OCI-LY7 (cell line): Measurements from ENCODE around the gene ZNF564. TPM values are rescaled to one million over a fixed set of nuclear protein-coding genes. Genes with fewer than 3 reads are reported as not detected.

Source experiments
- BruUV-seq: library from RNA; stranded (reverse); fragments of 400-500 nt; replicated peaks from 2 replicates; lab custom pipeline; 2021; lab: Mats Ljungman, UMichigan
- CTCF ChIA-PET: fragments of 300-600 bp; sonication (Branson Sonifier 250); formaldehyde crosslinking; loops from one replicate; lab custom pipeline; 2022; ENCODE audit warnings: antibody characterized with exemption; ENCODE audit not compliant: unreplicated experiment; lab: Charles Lee
- POLR2A ChIA-PET: fragments of 300-600 bp; sonication (Branson Sonifier 250); formaldehyde crosslinking; loops from one replicate; lab custom pipeline; 2022; ENCODE audit warnings: antibody characterized with exemption; lab: Charles Lee
- DNase-seq: peaks from one replicate; pipeline ENCODE4 v3.0.0-alpha.2; 2015; ENCODE audit warnings: low spot score
- H2AFZ ChIP-seq: fragments of 200-600 bp; sonication (generic), shearing (Covaris generic); 2 replicates; pipeline ENCODE4 v1.6.1; 2014; ENCODE audit warnings: mild to moderate bottlenecking, antibody characterized with exemption, low read length, moderate library complexity
- H3K27ac ChIP-seq: fragments of 200-600 bp; sonication (generic); 2 replicates; pipeline ENCODE4 v1.5.1; 2014; ENCODE audit warnings: mixed run types, low read depth, mild to moderate bottlenecking, moderate library complexity, low read length, inconsistent platforms; ENCODE audit not compliant: poor library complexity, severe bottlenecking
- H3K36me3 ChIP-seq: fragments of 200-600 bp; sonication (generic); 2 replicates; pipeline ENCODE4 v1.6.1; 2014; ENCODE audit warnings: mild to moderate bottlenecking, antibody characterized with exemption, low read length, moderate library complexity, mixed read lengths; ENCODE audit not compliant: insufficient read depth
- H3K4me1 ChIP-seq: fragments of 200-600 bp; sonication (generic); 2 replicates; pipeline ENCODE4 v1.5.1; 2014; ENCODE audit warnings: mild to moderate bottlenecking, low read length; ENCODE audit not compliant: insufficient read depth, poor library complexity, severe bottlenecking
- H3K4me2 ChIP-seq: fragments of 200-600 bp; sonication (generic); 2 replicates; pipeline ENCODE4 v1.6.1; 2014; ENCODE audit warnings: mild to moderate bottlenecking, low read length
- H3K4me3 ChIP-seq: fragments of 200-600 bp; sonication (generic); 2 replicates; pipeline ENCODE4 v1.5.1; 2014; ENCODE audit warnings: mild to moderate bottlenecking, low read depth, low read length; ENCODE audit not compliant: poor library complexity, severe bottlenecking
- H3K79me2 ChIP-seq: fragments of 200-600 bp; sonication (generic); 2 replicates; pipeline ENCODE4 v1.6.1; 2016; ENCODE audit warnings: low read depth, mild to moderate bottlenecking, low read length, moderate library complexity, mixed read lengths; ENCODE audit not compliant: insufficient read depth
- H3K9me2 ChIP-seq: fragments of 200-600 bp; sonication (generic); 2 replicates; pipeline ENCODE4 v1.6.1; 2016; ENCODE audit warnings: mild to moderate bottlenecking, low read length, mixed read lengths; ENCODE audit not compliant: insufficient read depth
- H3K9me3 ChIP-seq: fragments of 200-600 bp; sonication (generic); 2 replicates; pipeline ENCODE4 v1.6.1; 2014; ENCODE audit warnings: mild to moderate bottlenecking, mixed run types, low read length, mixed read lengths
- H4K20me1 ChIP-seq: fragments of 200-600 bp; sonication (generic); 2 replicates; pipeline ENCODE4 v1.6.1; 2014; ENCODE audit warnings: mild to moderate bottlenecking, antibody characterized with exemption, low read length, moderate library complexity, mixed read lengths; ENCODE audit not compliant: insufficient read depth
- EZH2phosphoT487 ChIP-seq: fragments of 200-600 bp; sonication (generic); IDR thresholded peaks from 2 replicates; pipeline ENCODE4 v1.6.1; 2018; ENCODE audit warnings: low read depth, borderline replicate concordance, mild to moderate bottlenecking, mixed run types, antibody characterized with exemption, low read length, moderate library complexity, mixed read lengths
- intact Hi-C: fragments of 100-400 bp; cut with micrococcal nuclease; formaldehyde crosslinking; loops from one replicate; pipeline ENCODE4 v1.10.0; 2022; ENCODE audit not compliant: unreplicated experiment
- total RNA-seq, 2 experiments: library from RNA; depleted of rRNA in 1 of 2; stranded (reverse); fragments of >200 nt in 1 of 2; shearing (Covaris generic) in 1 of 2; gene quantifications; 2 replicates each; pipeline ENCODE4 v1.2.3, GENCODE V29; 2014 to 2022
- TF ChIP-seq, protein P1 (sequence below): fragments of 200-600 bp; sonication (generic); conservative IDR thresholded peaks from 2 replicates; pipeline ENCODE4 v1.5.1; 2014; ENCODE audit warnings: mild to moderate bottlenecking, antibody characterized with exemption, low read length, moderate library complexity, mixed read lengths

The ZNF564 gene
- total RNA-seq, 2 experiments from 2014 or later: 8.0 to 13.1 TPM

DNA sequence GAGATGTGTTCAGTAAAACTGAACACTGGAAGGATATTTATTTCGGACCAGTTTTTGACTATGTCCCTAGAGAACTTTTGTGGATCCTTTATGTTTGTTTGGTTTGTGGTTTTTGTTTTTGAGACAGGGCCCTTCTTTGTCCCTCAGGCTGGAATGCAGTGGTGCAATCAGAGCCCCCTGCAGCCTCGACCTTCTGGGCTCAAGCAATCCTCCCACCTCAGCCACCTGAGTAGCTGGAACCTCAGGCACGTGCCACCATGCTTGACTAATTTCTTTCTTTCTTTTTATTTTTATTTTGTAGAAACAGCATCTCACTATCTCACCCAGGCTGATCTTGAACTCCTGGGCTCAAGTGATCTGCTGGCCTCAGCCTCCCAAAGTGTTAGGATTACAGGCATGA is 65.7 kb downstream of the ZNF564 start:
- H3K4me3 ChIP-seq: peak overlapping the region; percentile 90
- no peak overlapping the region for H3K27ac ChIP-seq
- no TSS peak for BruUV-seq
- no peak for DNase-seq
- no peaks in the 10 kb centered on the region for H3K9me3 ChIP-seq
- H3K9me2 ChIP-seq: no peaks in the 10 kb centered on the region
- H3K4me2 ChIP-seq: peak overlapping the region; percentile 91
- POLR2A ChIA-PET: interaction anchor here (1.8 kb wide), 1 partner anchor 10 kb away, joined by 6 read pairs; no protein-coding TSS in a partner anchor
- no peaks in the 10 kb centered on the region for H3K36me3 ChIP-seq
- peaks cover 18% of the 10 kb centered on the region; the same call in 1 of the 2 replicates for H3K79me2 ChIP-seq
- H3K4me1 ChIP-seq: peaks cover 40% of the 10 kb centered on the region
- CTCF ChIA-PET: no interaction called here
- peak overlapping the region; percentile 92; the same call in 1 of the 2 replicates for H2AFZ ChIP-seq
- TF ChIP-seq EZH2phosphoT487: no peak
- TF ChIP-seq, protein P1, sequence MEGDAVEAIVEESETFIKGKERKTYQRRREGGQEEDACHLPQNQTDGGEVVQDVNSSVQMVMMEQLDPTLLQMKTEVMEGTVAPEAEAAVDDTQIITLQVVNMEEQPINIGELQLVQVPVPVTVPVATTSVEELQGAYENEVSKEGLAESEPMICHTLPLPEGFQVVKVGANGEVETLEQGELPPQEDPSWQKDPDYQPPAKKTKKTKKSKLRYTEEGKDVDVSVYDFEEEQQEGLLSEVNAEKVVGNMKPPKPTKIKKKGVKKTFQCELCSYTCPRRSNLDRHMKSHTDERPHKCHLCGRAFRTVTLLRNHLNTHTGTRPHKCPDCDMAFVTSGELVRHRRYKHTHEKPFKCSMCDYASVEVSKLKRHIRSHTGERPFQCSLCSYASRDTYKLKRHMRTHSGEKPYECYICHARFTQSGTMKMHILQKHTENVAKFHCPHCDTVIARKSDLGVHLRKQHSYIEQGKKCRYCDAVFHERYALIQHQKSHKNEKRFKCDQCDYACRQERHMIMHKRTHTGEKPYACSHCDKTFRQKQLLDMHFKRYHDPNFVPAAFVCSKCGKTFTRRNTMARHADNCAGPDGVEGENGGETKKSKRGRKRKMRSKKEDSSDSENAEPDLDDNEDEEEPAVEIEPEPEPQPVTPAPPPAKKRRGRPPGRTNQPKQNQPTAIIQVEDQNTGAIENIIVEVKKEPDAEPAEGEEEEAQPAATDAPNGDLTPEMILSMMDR: no peak
- intact Hi-C loops: no loop called here
- H4K20me1 ChIP-seq: no peaks in the 10 kb centered on the region

- Histone ChIP-seq H4K20me1 (no peaks in the 10 kb centered on the region), H3K4me1 (peaks cover 40% of the 10 kb centered on the region), H2AFZ (peak overlapping the region; percentile 92), H3K79me2 (peaks cover 18% of the 10 kb centered on the region; the same call in 1 of the 2 replicates), H3K4me2 (peak overlapping the region; percentile 91), H3K27ac (no peak overlapping the region), H3K36me3 (no peaks in the 10 kb centered on the region), H3K9me2 (no peaks in the 10 kb centered on the region), H3K9me3 (no peaks in the 10 kb centered on the region), H3K4me3 (peak overlapping the region; percentile 90)
- no peak for DNase-seq
- no TSS peak for BruUV-seq
- no peak for TF ChIP-seq EZH2phosphoT487
- TF ChIP-seq, protein P1: no peak
- intact Hi-C loops: no loop called here
- CTCF ChIA-PET: no interaction called here
- POLR2A ChIA-PET: interaction anchor here (0.6 to 1.2 kb wide), 2 partner anchors 37 to 89 kb away, joined by 3 read pairs; no protein-coding TSS in a partner anchor
Observed at GRCh38 chr19:12485052-12485416, 66.2 kb downstream of the ZNF564 start.

DNA sequence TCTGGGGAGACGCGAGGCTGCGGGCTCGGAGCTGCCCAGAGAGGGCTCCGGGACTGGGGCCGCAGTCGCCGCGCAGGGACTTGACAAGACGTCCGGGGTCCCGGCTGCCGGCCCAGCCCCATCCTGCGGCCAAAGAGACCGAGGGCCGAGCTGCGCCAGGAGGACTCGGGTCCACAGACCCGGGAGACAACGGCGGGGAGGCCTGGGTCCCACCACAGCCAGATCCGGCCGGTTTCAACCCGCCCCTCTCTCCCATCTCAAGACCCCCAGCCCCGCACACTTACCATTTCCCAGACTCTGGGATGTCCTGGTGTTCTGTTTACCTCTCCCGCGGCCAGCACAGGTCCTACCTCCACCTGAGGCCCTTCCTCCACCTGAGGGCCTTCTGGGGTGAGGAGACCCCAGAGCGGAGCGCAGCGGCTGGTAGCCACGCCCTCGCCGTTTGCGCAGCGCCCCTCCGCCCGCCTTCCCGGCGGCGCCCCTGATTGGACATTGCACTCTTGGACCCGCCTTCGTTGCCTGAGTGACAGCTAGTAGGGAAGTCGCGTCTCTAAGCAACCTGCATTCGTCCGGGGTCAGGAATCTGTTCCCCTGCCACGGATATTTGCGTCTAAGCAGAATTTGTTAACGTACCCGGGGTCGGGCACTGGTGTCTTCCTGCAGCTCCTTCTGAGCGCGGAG is 66.8 kb downstream of the ZNF564 start, which contains the start of gene ZNF709:
Gene ZNF709 (minus strand): TSS at position 446 of the 681 bp plus-strand sequence. CDS start 159 bp downstream, at position 287.
- BruUV-seq: no TSS peak
- no peak for TF ChIP-seq EZH2phosphoT487
- TF ChIP-seq, protein P1: no peak
- peak within 1 kb of the TSS; percentile 90 for H3K4me3 ChIP-seq
- CTCF ChIA-PET: interaction anchor here (0.8 kb wide), 1 partner anchor 11 kb away, joined by 3 read pairs; no protein-coding TSS in a partner anchor
- no peaks in the 10 kb centered on the region for H4K20me1 ChIP-seq
- peaks cover 40% of the 10 kb centered on the region for H3K4me1 ChIP-seq
- DNase-seq: peak; percentile 93
- H3K4me2 ChIP-seq: peak within 1 kb of the TSS; percentile 91
- no peaks in the 10 kb centered on the region for H3K9me2 ChIP-seq
- peak within 1 kb of the TSS; percentile 92 for H2AFZ ChIP-seq
- no peak within 1 kb of the TSS for H3K27ac ChIP-seq
- intact Hi-C loops: no loop called here
- H3K79me2 ChIP-seq: peaks cover 18% of the 10 kb centered on the region; the same call in 1 of the 2 replicates
- POLR2A ChIA-PET: interaction anchor here (0.6 to 1.2 kb wide), 2 partner anchors 37 to 89 kb away, joined by 3 read pairs; no protein-coding TSS in a partner anchor
- no peaks in the 10 kb centered on the region for H3K9me3 ChIP-seq
- H3K36me3 ChIP-seq: no peaks in the 10 kb centered on the region
